Liver (tissue), 9 donors: ENCODE measurements around the gene ADRM1. TPM values are rescaled to one million over a fixed set of nuclear protein-coding genes. Genes with fewer than 3 reads are reported as not detected.

Experiments used
- DNase-seq: peaks from one replicate; pipeline ENCODE4 v3.0.0-alpha.2; 2017; ENCODE audit warnings: low spot score
- H3K27ac ChIP-seq, 2 donors: one replicate each; pipeline ENCODE4 v1.7.0; 2013; ENCODE audit warnings: inconsistent platforms in 2 of 2, low read length in 2 of 2, control low read depth in 1 of 2, low read depth in 1 of 2, mild to moderate bottlenecking in 1 of 2
- H3K27me3 ChIP-seq, 4 donors: one replicate each; pipeline versions ENCODE4 v1.6.1 to v1.7.0; 2013; ENCODE audit warnings: low read length in 3 of 4, inconsistent platforms in 1 of 4, mild to moderate bottlenecking in 1 of 4, moderate library complexity in 1 of 4; ENCODE audit not compliant: control insufficient read depth in 4 of 4, insufficient read depth in 4 of 4
- H3K36me3 ChIP-seq, 4 donors: one replicate each; pipeline versions ENCODE4 v1.6.1 to v1.7.0; 2013; ENCODE audit warnings: low read length in 3 of 4, mild to moderate bottlenecking in 3 of 4, low read depth in 1 of 4, moderate library complexity in 1 of 4; ENCODE audit not compliant: control insufficient read depth in 4 of 4, insufficient read depth in 3 of 4
- H3K4me1 ChIP-seq, 4 donors: one replicate each; pipeline versions ENCODE4 v1.6.1 to v1.7.0; 2013; ENCODE audit warnings: low read length in 3 of 4, mild to moderate bottlenecking in 3 of 4, moderate library complexity in 1 of 4; ENCODE audit not compliant: control insufficient read depth in 4 of 4, insufficient read depth in 4 of 4
- H3K4me3 ChIP-seq, 3 donors: one replicate each; pipeline versions ENCODE4 v1.6.1 to v1.7.0; 2013; ENCODE audit warnings: low read length in 3 of 3, control low read depth in 1 of 3, low read depth in 1 of 3, mild to moderate bottlenecking in 1 of 3
- H3K9ac ChIP-seq, 2 donors: one replicate each; pipeline ENCODE4 v1.7.0; 2013; ENCODE audit warnings: low read length in 2 of 2, mild to moderate bottlenecking in 2 of 2, moderate library complexity in 2 of 2, control low read depth in 1 of 2, low read depth in 1 of 2
- H3K9me3 ChIP-seq, 4 donors: one replicate each; pipeline versions ENCODE4 v1.6.1 to v1.7.0; 2013; ENCODE audit warnings: low read length in 3 of 4; ENCODE audit not compliant: control insufficient read depth in 4 of 4
- EGR1 ChIP-seq, 2 donors: IDR thresholded peaks; 2 replicates each; pipeline ENCODE4 v1.6.1; 2016 to 2018; ENCODE audit warnings: antibody characterized with exemption in 2 of 2, low read depth in 2 of 2
- FOXA1 ChIP-seq: IDR thresholded peaks from 2 replicates; pipeline ENCODE4 v1.6.1; 2016; ENCODE audit warnings: antibody characterized with exemption
- FOXA2 ChIP-seq: IDR thresholded peaks from 2 replicates; pipeline ENCODE4 v1.6.1; 2016; ENCODE audit warnings: antibody characterized with exemption
- HNF4A ChIP-seq, 2 donors: conservative IDR thresholded peaks; 2 replicates each; pipeline ENCODE4 v1.6.1; 2016; ENCODE audit warnings: antibody characterized with exemption in 2 of 2, mild to moderate bottlenecking in 2 of 2
- JUND ChIP-seq, 2 donors: IDR thresholded peaks; 2 replicates each; pipeline ENCODE4 v1.6.1; 2016; ENCODE audit warnings: antibody characterized with exemption in 2 of 2
- RAD21 ChIP-seq, 2 donors: IDR thresholded peaks; 2 replicates each; pipeline ENCODE4 v1.6.1; 2016; ENCODE audit warnings: antibody characterized with exemption in 2 of 2, mild to moderate bottlenecking in 2 of 2
- RXRA ChIP-seq, 2 donors: IDR thresholded peaks; 2 replicates each; pipeline ENCODE4 v1.6.1; 2017 to 2018; ENCODE audit warnings: antibody characterized with exemption in 2 of 2, mild to moderate bottlenecking in 1 of 2
- YY1 ChIP-seq: IDR thresholded peaks from 2 replicates; pipeline ENCODE4 v1.6.1; 2016; ENCODE audit warnings: antibody characterized with exemption, mild to moderate bottlenecking
- WGBS: extraction: QIAGEN DNeasy Blood & Tissue Kit; methylation state at CpG from one replicate; pipeline ENCODE4 v1.1.7; 2013; 5-methylcytosine and 5-hydroxymethylcytosine counted together
- polyA plus RNA-seq, 2 donors: library from polyadenylated mRNA; stranded (reverse) in 1 of 2; unstranded in 1 of 2; fragments of 200-250 nt in 1 of 2; fragments of >200 nt in 1 of 2; fragmentation: Nextera tagmentation in 1 of 2; extraction: Ambion mirVana in 1 of 2; gene quantifications; one replicate each; pipeline versions ENCODE4 v1.2.1 to v1.2.3, GENCODE V29; 2013 to 2015
- total RNA-seq, 2 donors: library from RNA; depleted of rRNA; stranded (reverse); fragments of >200 nt; gene quantifications; one replicate each; pipeline ENCODE4 v1.2.3, GENCODE V29; 2014
- TF ChIP-seq, protein P1 (sequence below): fragments of 150-350 bp; IDR thresholded peaks from 2 replicates; pipeline ENCODE4 v1.5.1; 2017; ENCODE audit warnings: improper control_type of control experiment, low read depth, low read length; ENCODE audit not compliant: missing input control
- TF ChIP-seq, protein P2 (sequence below): IDR thresholded peaks from 2 replicates; pipeline ENCODE4 v1.6.1; 2016; ENCODE audit warnings: antibody characterized with exemption, mild to moderate bottlenecking
- donor health status: healthy.
- donor health status: healthy.
- donor health status: healthy.
- donor health status: healthy.
- donor health status: healthy.

ADRM1 gene
- total and polyA plus RNA-seq, 4 donors = 45.3 to 91.0 (median 77.3) TPM

DNA sequence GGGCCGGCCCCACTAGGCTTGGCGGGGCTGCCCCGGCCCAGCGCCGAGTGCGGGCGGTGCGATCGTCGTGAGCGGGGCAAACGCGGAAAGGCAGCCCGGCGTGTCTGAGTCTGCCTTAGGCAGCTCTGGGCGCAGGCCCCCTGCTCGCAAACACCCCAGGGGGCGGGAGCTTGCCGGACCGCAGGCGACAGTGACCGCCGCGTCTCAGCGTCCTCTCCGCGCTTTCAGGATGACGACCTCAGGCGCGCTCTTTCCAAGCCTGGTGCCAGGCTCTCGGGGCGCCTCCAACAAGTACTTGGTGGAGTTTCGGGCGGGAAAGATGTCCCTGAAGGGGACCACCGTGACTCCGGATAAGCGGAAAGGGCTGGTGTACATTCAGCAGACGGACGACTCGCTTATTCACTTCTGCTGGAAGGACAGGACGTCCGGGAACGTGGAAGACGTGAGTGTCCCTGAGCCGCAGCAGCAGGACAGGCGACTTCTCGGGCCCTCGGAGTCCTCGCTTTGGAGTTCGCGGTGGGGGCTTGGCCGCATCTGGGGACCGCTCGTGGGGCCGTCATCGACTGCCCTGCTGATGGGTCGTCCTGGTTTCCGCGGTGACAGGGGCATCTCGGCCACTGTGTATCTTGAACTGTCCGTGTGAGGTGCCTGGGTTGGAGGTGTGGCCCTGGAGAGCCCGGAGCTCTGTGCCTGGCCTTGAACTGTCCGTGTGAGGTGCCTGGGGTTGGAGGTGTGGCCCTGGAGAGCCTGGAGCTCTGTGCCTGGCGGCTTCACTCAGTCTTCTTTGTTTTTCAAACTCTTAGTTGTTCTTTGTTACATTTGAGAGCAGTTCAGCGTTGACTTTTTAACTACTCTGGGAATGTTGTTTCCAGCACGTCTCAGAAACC, 786 bp downstream of the ADRM1 start:
- Histone ChIP-seq H3K9me3 (no peaks in the 10 kb centered on the region), H3K27ac (peak overlapping the region; percentile 100), H3K4me3 (peak overlapping the region; percentile 79 to 93 (median 85)), H3K36me3 (peaks cover 16 to 27% (median 23%) of the 10 kb centered on the region in 4 donors), H3K9ac (peak overlapping the region; percentile 41 to 75), H3K4me1 (peaks cover 14 to 42% (median 35%) of the 10 kb centered on the region in 4 donors), H3K27me3 (no peaks in the 10 kb centered on the region)
- TF ChIP-seq HNF4A (conservative IDR thresholded peaks at IDR 0.05) = peak in 1 of 2 donors; percentile 28
- TF ChIP-seq FOXA1 = no peak
- TF ChIP-seq RAD21 (IDR thresholded peaks at IDR 0.05) = peak in 1 of 2 donors; percentile 8
- TF ChIP-seq RXRA (IDR thresholded peaks at IDR 0.05) = peak; percentile 25 to 40
- WGBS = 1% methylated on average over 66 of the region's 66 CpGs
- peak; percentile 42 for DNase-seq

DNA sequence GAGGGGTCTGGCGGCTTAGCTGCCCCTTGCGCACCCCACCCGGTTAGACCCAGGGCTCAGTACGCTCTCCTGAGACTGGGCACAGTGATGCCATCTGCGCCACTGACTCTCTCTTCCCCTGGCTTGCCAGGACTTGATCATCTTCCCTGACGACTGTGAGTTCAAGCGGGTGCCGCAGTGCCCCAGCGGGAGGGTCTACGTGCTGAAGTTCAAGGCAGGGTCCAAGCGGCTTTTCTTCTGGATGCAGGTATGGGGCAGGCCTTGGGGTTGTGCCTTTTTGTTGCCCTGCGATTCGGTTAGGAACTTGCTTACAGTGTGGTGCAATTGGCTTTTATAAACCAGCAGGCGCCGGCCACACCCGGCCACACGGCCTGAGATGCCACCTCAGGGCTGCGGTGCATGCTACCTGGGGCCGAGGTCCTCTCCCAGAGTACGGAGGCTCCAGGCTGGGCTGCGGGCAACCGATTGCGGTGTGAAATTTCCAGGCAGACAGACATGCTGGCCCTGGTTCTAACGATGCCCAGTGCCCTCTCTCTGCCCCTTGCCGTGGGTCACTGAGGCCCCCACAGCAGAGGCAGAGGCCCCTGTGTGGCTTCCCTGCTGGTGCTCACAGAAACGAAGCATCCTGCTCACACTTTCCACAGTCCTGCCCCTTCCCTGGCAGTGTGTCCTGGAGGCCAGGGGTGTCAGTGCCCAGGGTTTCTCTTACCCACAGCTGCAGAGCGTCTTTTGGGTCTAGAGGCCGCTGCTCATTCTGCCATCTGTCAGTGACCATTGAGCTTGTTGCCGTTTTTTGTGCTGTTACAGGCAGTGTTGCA, 1.7 kb downstream of the ADRM1 start:
- DNase-seq = no peak

DNA sequence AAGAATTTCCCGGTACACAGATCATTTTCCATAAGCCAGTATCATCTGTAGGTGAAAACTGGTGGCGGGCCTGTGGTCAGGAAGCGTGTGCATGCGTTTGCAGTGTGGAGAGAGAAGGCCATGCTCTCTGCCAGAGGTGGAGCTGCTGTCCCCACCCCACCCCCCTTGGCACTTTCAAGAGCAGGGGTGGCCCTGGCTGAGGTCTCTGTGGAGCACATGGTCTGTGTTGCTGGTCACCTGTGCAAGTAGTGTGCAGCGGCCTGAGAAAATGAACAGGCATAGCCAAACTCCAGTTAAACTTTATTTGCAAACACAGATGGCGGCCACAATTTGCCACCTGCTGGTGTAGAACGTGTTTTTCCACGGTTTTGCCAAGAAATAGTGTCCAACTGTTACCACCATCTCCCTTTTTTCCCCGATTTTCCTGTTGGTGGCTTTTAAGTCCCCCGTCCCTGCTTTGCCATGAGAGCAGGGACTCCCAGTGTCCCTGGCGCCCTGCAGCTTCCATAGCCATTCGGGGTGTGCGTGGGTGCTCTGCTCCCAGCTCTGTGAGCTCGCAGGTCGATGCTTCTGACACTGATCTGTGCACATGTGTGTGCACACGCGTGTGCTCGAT, 2.5 kb downstream of the ADRM1 start:
- Histone ChIP-seq H3K36me3 (peaks cover 20 to 35% (median 27%) of the 10 kb centered on the region in 4 donors), H3K27me3 (no peaks in the 10 kb centered on the region), H3K9ac (peak overlapping the region in 1 of 2 donors; percentile 75), H3K4me1 (peaks cover 13 to 37% (median 31%) of the 10 kb centered on the region in 4 donors), H3K4me3 (peak overlapping the region in 1 of 3 donors; percentile 85), H3K9me3 (no peaks in the 10 kb centered on the region), H3K27ac (peak overlapping the region; percentile 100)
- 62% methylated on average over 18 of the region's 18 CpGs for WGBS
- DNase-seq = no peak
- TF ChIP-seq, protein P1, sequence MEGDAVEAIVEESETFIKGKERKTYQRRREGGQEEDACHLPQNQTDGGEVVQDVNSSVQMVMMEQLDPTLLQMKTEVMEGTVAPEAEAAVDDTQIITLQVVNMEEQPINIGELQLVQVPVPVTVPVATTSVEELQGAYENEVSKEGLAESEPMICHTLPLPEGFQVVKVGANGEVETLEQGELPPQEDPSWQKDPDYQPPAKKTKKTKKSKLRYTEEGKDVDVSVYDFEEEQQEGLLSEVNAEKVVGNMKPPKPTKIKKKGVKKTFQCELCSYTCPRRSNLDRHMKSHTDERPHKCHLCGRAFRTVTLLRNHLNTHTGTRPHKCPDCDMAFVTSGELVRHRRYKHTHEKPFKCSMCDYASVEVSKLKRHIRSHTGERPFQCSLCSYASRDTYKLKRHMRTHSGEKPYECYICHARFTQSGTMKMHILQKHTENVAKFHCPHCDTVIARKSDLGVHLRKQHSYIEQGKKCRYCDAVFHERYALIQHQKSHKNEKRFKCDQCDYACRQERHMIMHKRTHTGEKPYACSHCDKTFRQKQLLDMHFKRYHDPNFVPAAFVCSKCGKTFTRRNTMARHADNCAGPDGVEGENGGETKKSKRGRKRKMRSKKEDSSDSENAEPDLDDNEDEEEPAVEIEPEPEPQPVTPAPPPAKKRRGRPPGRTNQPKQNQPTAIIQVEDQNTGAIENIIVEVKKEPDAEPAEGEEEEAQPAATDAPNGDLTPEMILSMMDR = no peak
- TF ChIP-seq RXRA (IDR thresholded peaks at IDR 0.05) (peak; percentile 46 to 50), YY1 (peak; percentile 19)

More for the DNA sequence above, 1.7 kb downstream of the ADRM1 start:
- 41% methylated on average over 29 of the region's 29 CpGs for WGBS
- no peaks in the 10 kb centered on the region for H3K27me3 ChIP-seq
- H3K4me3 ChIP-seq = peak overlapping the region; percentile 79 to 93 (median 85)
- H3K9ac ChIP-seq = peak overlapping the region; percentile 32 to 75
- H3K36me3 ChIP-seq = peaks cover 20 to 33% (median 25%) of the 10 kb centered on the region in 4 donors
- peaks cover 13 to 37% (median 31%) of the 10 kb centered on the region in 4 donors for H3K4me1 ChIP-seq
- peak overlapping the region; percentile 100 for H3K27ac ChIP-seq
- no peaks in the 10 kb centered on the region for H3K9me3 ChIP-seq
- no peak for TF ChIP-seq FOXA2
- no peak for TF ChIP-seq RAD21 (IDR thresholded peaks at IDR 0.05)
- TF ChIP-seq EGR1 (IDR thresholded peaks at IDR 0.05; ENCODE audit: low read depth in 2 of 2) = no peak
- TF ChIP-seq JUND (IDR thresholded peaks at IDR 0.05) = no peak
- TF ChIP-seq HNF4A (conservative IDR thresholded peaks at IDR 0.05) = no peak
- TF ChIP-seq, protein P2, sequence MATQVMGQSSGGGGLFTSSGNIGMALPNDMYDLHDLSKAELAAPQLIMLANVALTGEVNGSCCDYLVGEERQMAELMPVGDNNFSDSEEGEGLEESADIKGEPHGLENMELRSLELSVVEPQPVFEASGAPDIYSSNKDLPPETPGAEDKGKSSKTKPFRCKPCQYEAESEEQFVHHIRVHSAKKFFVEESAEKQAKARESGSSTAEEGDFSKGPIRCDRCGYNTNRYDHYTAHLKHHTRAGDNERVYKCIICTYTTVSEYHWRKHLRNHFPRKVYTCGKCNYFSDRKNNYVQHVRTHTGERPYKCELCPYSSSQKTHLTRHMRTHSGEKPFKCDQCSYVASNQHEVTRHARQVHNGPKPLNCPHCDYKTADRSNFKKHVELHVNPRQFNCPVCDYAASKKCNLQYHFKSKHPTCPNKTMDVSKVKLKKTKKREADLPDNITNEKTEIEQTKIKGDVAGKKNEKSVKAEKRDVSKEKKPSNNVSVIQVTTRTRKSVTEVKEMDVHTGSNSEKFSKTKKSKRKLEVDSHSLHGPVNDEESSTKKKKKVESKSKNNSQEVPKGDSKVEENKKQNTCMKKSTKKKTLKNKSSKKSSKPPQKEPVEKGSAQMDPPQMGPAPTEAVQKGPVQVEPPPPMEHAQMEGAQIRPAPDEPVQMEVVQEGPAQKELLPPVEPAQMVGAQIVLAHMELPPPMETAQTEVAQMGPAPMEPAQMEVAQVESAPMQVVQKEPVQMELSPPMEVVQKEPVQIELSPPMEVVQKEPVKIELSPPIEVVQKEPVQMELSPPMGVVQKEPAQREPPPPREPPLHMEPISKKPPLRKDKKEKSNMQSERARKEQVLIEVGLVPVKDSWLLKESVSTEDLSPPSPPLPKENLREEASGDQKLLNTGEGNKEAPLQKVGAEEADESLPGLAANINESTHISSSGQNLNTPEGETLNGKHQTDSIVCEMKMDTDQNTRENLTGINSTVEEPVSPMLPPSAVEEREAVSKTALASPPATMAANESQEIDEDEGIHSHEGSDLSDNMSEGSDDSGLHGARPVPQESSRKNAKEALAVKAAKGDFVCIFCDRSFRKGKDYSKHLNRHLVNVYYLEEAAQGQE = no peak
- no peak for TF ChIP-seq FOXA1
- no peak for TF ChIP-seq YY1
